Chondrocyte (in vitro differentiated cells): ENCODE data around the gene EYA4. TPM values are rescaled to one million over a fixed set of nuclear protein-coding genes. Genes with fewer than 3 reads are reported as not detected.

Experiments
- DNase-seq: peaks from one replicate; pipeline ENCODE4 v3.0.0; 2021; ENCODE audit warnings: mixed read lengths, low spot score
- H3K27ac Mint-ChIP-seq: one replicate; pipeline ENCODE4 v1.8.0; 2021; ENCODE audit warnings: mild to moderate bottlenecking, moderate library complexity, mixed read lengths; ENCODE audit not compliant: unreplicated experiment
- H3K27me3 Mint-ChIP-seq: 2 replicates; pipeline ENCODE4 v1.8.0; 2021; ENCODE audit warnings: low read depth, mixed read lengths
- H3K36me3 Mint-ChIP-seq: 2 replicates; pipeline ENCODE4 v1.8.0; 2021; ENCODE audit warnings: low read depth, mixed read lengths
- H3K4me1 Mint-ChIP-seq: 2 replicates; pipeline ENCODE4 v1.8.0; 2021; ENCODE audit warnings: low read depth, mild to moderate bottlenecking, mixed read lengths
- H3K4me3 Mint-ChIP-seq: one replicate; pipeline ENCODE4 v1.8.0; 2021; ENCODE audit warnings: mild to moderate bottlenecking, moderate library complexity, mixed read lengths; ENCODE audit not compliant: unreplicated experiment
- H3K9me3 Mint-ChIP-seq: 2 replicates; pipeline ENCODE4 v1.8.0; 2021; ENCODE audit warnings: low read depth, mixed read lengths
- CTCF ChIP-seq: fragments of 200-600 bp; sonication (generic); IDR thresholded peaks from 2 replicates; pipeline ENCODE4 v1.5.0; 2021; ENCODE audit warnings: antibody characterized with exemption, mild to moderate bottlenecking, moderate library complexity
- total RNA-seq: library from RNA; stranded (reverse); gene quantifications from 3 replicates; pipeline ENCODE4 v1.2.1, GENCODE V29; 2021

Gene EYA4
- total RNA-seq, 1 donor from 2014 or later, result 7.9 TPM

DNA sequence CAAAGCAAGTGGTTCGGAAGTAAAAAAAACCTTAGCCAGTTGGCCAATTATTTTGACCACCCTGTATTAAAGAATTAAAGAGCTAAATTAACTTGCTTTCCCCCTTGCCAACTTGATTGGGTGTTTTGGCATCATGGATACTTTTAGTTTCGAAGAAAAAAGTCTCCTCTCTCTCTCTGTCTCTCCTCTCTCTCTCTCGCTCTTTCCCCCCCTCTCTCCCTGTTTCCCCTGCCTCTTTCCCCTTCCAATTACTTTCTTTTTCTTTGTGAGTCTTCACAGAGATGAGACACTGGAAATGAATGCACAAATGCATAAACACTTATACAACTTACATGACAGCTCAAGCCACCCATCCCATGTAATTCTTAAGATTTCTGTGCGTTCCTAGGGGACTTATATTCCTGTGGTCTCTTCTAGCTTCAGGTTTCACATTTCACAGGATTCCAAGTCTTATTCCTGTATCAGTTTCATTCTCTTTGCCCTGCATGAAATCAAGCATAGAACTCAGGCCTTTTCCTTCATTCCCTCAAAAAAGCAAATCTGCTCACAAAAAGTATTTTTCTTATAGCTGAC lies 32.9 kb upstream of the EYA4 start:
- DNase-seq, result no peak
- Mint-ChIP-seq H3K36me3 (no peaks in the 10 kb centered on the region), H3K27me3 (no peaks in the 10 kb centered on the region), H3K9me3 (peaks cover 7% of the 10 kb centered on the region), H3K4me3 (peak overlapping the region; percentile 43), H3K4me1 (peaks cover 14% of the 10 kb centered on the region), H3K27ac (peak overlapping the region; percentile 74)
- TF ChIP-seq CTCF, result no peak

DNA sequence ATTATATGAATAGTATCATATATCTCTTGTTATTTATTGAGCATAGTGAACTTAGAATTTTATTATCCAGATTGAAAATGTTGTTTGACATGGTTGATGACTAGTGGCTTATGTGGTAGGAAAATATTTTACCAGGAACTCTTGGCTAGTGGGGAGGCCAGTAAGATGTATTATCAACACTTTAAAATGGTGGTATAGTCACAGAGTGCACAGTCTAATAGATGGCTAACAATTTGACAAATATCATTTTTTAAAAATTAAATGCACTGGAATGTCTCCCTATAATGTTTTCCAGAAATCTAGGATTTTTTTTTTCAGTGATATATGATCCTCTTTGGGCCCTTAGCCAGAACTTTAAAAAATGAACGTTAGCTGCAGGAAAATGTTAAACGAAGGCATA lies 26.9 kb upstream of the EYA4 start:
- no peak for DNase-seq
- no peaks in the 10 kb centered on the region for H3K36me3 Mint-ChIP-seq

GRCh38 chr6:133218852-133219251 lies 22.3 kb upstream of the EYA4 start:
- TF ChIP-seq CTCF, result no peak
- Mint-ChIP-seq H3K9me3 (peaks cover 4% of the 10 kb centered on the region), H3K4me3 (no peak overlapping the region), H3K4me1 (peaks cover 6% of the 10 kb centered on the region), H3K27me3 (no peaks in the 10 kb centered on the region), H3K27ac (no peak overlapping the region), H3K36me3 (no peaks in the 10 kb centered on the region)
- DNase-seq, result no peak

More for the DNA sequence above, 26.9 kb upstream of the EYA4 start:
- no peak for TF ChIP-seq CTCF
- no peaks in the 10 kb centered on the region for H3K27me3 Mint-ChIP-seq
- H3K27ac Mint-ChIP-seq, result no peak overlapping the region
- H3K4me3 Mint-ChIP-seq, result no peak overlapping the region
- H3K9me3 Mint-ChIP-seq, result peaks cover 7% of the 10 kb centered on the region
- peaks cover 6% of the 10 kb centered on the region for H3K4me1 Mint-ChIP-seq

DNA sequence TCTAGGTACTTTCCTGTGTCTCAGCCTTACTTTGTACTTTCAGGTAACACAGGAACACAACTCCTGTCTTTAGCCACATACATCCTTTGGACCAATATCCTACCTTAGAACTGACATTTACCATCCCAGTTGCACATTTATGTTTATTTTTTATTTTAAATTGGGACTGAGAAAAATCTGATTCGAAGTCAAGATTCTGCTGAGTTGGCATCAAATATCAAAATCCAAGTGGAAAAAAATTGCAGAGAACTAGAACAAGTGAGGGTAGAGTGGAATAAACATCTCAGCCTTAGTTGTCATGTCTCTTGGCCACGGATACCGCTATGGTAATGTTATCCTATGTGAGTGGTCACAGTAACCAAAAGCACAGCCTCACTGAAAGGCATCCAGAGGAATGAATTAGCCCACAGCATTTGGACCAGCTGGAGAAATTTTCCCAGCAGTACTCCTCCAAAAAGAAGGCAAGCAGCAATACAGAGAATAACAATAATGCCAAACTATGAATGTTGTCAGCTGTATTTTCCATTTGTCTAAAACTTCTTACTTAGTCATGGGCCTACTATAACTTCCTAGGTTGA lies 17.6 kb upstream of the EYA4 start:
- no peaks in the 10 kb centered on the region for H3K4me1 Mint-ChIP-seq
- TF ChIP-seq CTCF, result no peak
- no peak for DNase-seq
- H3K9me3 Mint-ChIP-seq, result peaks cover 4% of the 10 kb centered on the region
- no peak overlapping the region for H3K27ac Mint-ChIP-seq
- H3K4me3 Mint-ChIP-seq, result no peak overlapping the region
- H3K36me3 Mint-ChIP-seq, result no peaks in the 10 kb centered on the region
- no peaks in the 10 kb centered on the region for H3K27me3 Mint-ChIP-seq

GRCh38 chr6:133225560-133225959 lies 15.6 kb upstream of the EYA4 start:
- H3K4me3 Mint-ChIP-seq, result no peak overlapping the region
- H3K27me3 Mint-ChIP-seq, result no peaks in the 10 kb centered on the region
- H3K4me1 Mint-ChIP-seq, result no peaks in the 10 kb centered on the region
- TF ChIP-seq CTCF, result no peak
- H3K36me3 Mint-ChIP-seq, result no peaks in the 10 kb centered on the region
- no peak for DNase-seq
- H3K9me3 Mint-ChIP-seq, result no peaks in the 10 kb centered on the region
- H3K27ac Mint-ChIP-seq, result no peak overlapping the region
